HL-60/S4 (cell line): ENCODE results near the gene SMTNL2.
"Not testable (repeated sequence)": the region's sequence is repeated elsewhere in the genome, so short reads cannot be mapped to it uniquely, and the experiment has no call there.

Source experiments
- in situ Hi-C: fragments of 300-500 bp; cut with MboI; formaldehyde crosslinking; loops from 2 replicates; pipeline ENCODE4 v1.14.3; 2022; ENCODE audit warnings: low sequenced_read_pairs

SMTNL2 gene

DNA sequence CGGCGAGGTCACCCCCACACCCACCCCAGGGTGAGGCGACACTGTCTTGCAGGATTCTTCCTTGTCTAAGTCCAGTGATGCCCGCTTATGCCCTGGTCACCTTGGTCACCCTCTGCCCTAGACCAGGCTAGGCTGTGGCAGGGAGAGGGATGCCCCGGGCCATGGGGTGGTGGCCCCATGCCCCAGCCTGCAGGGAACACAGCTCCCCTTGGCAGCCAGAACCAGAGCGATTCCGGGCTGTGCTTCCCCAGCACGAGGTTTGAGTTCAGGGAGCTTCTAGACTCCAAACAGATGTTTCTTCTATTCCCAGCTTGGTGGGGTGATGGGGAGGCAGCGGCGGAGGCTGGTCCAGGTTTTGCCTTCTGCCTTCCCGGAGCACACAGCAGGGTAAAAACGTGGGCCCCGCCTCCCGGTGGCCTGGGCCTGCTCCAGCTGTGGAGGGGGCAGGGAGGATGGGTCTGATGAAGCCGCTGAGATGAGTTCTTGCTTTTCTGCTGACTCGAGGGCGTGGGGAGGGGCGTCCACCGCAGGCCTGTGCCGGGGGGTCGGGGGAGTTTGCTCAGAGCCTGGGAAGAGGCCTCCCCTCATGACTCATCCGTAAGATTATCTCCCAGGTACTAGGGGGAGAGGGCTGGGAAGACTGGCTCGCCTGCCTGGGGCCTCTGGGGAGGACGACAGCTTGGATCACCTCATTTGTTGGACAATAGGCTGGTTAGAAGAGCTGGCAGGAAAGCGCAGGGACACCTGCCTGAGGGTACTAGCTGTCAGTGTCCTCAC is 15.4 kb downstream of the SMTNL2 start:
- in situ Hi-C loops = no loop called here

DNA sequence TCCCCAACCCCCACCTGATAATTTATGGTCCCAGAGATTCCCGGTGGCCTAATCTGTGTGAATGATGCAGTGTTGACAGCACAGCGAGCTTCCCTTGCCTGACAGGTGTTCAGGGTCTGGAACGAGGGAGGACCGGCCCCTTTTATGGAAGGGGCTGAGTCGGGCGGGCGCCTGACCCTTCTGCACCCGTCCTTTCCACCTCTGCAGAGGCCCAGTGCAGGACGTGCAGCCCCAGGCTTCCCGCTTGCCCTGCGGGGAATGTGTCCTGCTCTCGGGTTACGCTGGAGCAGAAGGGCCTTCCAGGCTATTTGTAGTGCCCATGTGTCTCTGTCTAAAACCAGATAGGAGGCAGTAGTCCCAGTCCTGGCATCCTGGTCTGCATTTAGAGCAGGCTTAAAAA is 16.2 kb downstream of the SMTNL2 start:
- in situ Hi-C loops = no loop called here

DNA sequence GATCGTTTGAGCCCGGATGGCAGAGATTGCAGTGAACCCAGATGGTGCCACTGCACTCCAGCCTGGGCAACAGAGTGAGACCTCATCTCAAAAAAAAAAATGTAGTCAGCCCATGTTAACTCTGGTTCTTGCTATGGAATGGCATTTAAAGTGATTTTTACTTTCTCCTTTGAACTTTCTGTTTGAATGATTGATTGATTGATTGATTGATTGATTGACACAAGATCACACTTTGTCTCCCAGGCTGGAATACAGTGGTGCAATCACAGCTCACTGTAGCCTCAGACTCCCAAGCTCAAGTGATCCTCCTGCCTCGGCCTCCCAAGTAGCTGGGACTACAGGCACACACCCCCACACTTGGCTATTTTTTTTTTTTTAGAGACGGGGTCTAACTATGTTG is 17.0 kb downstream of the SMTNL2 start:
- in situ Hi-C loops = no loop called here

DNA sequence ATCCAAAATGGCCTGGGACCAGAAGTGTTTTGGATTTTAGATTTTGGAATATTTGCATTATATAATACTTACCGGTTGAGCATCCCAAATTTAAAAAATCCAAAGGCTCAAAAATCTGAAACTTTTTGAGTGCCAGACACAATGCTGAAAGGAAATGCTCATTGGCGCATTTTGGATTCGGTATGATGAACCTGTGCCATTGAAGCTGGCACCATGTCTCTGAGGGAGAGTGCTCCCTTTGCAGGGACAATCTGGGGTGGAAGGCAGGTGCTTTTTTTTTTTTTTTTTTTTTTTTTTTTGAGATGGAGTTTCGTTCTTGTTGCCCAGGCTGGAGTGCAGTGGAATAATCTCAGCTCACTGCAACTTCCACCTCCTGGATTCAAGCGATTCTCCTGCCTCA is 17.7 kb downstream of the SMTNL2 start:
- in situ Hi-C loops = no loop called here

DNA sequence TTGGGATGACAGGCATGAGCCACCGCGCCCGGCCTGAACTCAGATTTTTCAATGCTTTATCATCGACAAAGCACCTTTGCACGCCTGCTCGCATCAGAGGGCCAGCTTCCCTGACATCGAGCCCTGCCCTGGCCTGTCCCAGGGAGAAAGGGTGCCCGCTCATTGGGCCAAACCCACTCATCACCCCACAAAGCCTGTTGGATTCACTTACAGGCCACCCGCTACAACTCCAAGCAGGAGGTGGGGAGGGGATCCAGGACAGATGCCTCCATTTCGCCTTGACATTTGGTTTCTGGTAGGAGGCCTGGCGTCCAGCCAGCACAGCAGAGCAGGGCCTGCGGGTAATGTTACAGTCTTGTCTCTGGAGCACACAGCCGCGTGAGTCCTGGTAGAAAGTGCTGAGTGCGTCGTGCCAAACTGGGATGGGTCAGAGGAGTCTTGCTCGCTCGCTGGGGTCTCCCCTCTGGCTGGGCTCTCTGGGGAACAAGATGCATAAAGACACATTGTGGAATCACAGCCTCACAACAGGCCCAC is 19.8 kb downstream of the SMTNL2 start:
- in situ Hi-C loops = no loop called here

DNA sequence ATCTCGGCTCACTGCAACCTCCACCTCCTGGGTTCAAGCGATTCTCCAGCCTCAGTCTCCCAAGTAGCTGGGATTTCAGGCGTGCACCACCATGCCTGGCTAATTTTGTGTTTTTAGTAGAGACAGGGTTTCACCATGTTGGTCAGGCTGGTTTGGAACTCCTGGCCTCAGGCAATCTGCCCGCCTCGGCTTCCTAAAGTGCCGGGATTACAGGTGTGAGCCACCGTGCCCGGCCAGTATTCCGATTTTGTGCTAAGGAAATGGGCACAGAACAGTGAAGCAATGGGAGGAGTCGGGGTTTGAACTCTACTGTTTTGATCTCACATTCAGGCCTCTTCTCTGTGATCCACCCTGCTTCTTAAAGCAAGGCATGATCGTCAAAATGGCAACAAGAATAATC is 20.4 kb downstream of the SMTNL2 start:
- in situ Hi-C loops = not testable (repeated sequence)

DNA sequence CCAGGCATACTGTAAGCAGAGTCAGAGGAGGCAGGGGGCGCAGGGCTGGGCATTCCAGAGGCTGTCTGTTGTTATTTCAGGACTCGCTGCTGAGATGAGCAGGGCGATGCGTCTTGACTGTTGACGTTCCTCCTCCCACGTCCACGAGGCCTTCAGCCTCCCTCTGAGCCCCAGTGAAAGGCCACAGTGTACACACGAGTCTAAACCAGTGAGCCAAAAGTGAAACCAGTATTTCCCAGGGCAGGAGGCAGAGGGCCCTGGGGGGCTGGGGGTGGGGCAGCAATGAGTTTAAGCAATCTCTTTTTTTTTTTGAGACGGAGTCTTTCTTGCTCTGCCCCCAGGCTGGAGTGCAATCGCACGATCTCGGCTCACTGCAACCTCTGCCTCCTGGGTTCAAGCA is 21.5 kb downstream of the SMTNL2 start:
- in situ Hi-C loops = no loop called here

DNA sequence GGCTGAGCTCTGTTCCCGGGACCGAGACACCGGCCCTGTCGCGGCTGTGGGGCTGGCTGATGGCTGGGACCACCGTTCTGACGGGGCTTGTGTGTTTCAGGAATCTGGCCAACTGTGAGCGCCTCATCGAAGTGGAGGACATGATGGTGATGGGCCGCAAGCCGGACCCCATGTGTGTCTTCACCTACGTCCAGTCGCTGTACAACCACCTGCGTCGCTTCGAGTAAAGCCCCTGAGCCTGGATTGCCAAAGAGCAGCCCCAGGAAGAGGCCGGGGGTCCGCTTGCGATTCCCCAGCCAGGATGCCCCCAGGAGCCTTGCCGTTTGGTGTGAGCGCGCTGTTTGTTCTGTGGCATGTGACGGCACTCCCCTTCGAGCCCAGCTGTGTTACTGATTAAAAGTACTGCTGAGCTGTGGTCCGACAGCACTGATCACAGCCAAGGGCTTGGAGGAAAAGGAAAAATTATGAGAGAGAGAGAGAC is 23.0 kb downstream of the SMTNL2 start:
- in situ Hi-C loops = no loop called here

DNA sequence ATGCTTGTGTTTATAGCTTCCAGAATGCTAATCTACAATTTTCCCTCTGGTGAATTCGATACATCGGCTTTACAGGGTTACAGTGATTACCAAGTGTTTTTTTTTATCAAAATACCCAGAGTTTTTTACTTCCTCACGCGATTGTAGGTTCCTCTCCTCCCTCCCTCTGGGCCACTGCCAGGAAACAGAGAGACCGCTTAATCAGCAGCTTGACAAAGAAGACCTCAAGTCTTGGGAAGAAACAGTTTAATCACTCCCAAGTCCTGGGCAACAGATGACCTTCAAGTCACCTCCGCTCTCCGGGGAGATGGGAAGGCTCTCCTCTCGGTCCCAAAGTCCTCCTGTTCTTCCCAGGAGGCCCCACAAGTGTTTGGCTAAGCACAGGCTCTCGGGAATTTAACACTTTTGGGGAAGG is 23.5 kb downstream of the SMTNL2 start:
- in situ Hi-C loops = no loop called here

DNA sequence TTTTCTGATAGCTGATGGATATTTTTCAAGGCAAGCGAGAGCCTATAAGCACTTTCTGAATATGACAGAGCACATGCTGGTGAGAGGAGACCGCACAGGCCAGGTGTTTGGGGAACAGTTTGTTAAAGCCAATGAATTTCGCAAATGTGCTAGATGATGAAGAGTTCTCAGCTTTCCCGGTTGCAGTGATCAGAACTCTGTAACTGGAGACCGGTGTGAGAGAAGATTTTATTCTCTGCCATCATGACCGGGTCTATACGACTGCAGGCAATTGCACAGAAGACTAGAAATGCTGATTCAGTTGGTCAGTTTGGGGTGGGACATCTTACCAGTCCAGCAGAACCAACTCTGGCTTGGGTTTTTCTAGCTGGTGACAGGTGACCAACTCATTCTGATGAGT is 25.4 kb downstream of the SMTNL2 start:
- in situ Hi-C loops = no loop called here

DNA sequence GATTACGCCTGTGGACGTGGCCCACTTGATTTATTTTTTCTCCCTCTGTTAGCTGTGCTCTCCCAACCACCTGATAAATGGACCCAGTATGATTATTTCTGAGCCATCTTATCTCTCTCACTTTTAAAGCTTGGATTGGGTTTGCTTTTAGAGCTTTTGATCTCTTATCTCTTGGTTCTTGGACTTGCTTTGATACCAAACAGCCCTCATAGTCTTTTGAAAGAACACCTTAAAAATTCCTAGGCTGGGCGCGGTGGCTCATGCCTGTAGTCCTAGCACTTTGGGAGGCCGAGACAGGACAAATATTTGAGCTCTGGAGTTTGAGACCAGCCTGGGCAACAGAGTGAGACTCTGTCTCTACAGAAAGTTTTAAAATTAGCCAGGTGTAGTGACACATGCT is 25.8 kb downstream of the SMTNL2 start:
- in situ Hi-C loops = no loop called here

DNA sequence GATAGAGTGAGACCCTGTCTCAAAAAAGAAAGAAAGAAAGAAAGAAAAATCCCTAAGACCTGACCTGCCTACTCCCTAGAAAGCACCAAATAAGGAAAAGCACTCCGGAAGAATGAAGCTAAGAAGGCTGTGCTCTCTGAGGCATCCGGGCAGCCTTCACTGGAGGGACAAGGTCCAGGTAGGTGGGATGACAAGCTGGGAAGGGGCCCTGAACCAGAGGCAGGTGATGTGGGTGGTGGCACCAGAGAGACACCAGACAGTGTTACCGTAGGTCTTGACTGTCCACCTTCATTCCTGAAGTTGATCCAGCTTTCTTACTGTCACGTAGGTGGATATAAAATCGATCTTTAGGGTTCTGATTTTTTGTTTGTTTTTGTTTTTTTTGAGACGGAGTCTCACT is 26.3 kb downstream of the SMTNL2 start:
- in situ Hi-C loops = no loop called here

DNA sequence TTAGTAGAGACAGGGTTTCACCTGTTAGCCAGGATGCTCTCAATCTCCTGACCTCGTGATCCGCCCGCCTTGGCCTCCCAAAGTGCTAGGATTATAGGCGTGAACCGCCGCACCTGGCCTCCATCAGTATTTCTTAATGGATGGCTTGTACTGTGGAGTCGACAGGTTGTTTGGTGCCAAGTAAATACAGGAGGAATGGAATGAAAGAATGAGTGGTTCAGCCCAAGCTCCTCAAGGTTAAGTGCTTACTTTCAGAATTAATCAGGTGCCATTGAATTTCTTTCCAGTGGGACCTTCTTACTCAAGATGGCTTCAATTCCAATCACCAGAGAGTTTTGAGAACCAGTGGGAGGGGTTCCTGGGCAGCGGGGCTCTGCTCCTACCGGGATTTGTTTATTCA is 32.1 kb downstream of the SMTNL2 start:
- in situ Hi-C loops = no loop called here

DNA sequence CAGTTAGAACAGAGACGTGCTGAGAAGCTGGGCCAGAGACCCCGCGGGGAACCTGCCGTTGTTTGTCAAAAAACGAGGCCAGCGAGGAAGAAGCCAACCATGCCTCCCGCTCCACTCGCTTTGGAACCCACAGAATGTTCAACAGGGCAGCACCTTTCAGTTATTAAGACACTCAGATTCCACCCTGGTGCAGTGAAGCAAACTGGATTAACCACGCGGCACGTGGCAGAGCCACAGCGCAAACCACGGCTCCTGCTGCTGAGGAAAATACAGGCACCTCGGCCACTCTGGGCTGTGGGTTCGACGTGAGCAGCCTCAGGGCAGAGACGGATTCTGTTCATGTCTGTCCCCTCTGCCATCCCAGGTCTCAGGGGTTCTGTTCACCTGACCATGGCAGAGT is 32.8 kb downstream of the SMTNL2 start:
- in situ Hi-C loops = no loop called here

DNA sequence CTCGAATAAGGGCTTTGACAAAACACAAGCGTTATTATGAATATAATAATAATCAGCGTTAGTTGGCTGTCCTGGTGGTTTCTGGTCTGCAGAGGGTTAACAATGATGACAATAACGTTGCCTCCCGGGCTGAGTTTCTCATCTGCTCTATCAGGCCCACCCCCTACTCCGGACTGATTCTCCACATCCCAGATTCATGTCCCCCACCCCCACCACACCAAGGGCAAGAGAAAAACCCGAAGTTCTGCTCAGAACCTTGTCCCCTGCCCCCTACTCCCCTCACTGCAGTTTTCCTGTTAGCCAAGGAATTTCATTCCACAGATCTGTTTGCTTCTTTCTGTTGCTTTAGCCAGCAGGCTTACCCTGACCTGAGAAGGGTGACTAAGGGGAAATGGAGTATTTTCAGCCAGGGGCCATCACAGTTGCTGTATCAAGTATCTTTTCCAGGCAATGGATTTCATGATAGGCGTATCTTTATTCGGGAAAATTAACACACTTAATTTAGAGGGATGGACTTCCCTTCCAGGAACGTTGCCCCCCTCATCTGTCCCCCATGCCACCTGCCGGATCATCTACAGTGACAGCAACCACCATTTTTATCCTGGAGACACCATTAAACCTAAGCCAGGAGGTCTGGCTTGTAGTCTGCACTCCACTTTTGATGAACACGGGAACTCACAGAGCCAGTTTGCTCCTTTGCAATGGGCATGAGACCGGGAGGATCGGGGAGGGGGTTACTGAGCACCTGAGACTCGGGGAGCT is 33.4 kb downstream of the SMTNL2 start:
- in situ Hi-C loops = no loop called here

DNA sequence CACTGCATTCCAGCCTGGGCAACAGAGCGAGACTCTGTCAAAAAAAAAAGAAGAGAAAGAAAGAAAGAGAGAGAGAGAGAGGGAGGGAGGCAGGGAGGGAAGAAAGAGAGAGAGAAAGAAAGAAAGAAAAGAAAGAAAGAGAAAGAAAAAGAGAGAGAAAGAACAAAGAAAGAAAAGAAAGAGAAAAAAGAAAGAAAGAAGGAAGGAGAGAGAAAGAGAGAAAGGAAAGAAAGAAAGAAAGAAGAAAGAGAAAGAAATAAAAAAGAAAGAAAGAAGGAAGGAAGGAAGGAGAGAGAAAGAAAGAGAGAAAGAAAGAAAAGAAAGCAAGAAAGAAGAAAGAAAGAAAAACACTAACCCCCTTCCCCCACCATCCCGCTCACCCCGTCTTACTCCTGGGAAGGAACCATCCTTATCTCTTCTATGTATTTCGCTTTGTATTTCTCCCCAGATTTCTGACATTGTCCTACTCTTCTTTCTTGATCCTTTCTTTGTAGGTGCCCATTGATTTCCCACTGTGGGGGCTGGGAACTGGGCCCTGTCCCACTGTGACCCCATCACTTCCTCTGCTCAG is 36.3 kb downstream of the SMTNL2 start:
- in situ Hi-C loops = no loop called here

DNA sequence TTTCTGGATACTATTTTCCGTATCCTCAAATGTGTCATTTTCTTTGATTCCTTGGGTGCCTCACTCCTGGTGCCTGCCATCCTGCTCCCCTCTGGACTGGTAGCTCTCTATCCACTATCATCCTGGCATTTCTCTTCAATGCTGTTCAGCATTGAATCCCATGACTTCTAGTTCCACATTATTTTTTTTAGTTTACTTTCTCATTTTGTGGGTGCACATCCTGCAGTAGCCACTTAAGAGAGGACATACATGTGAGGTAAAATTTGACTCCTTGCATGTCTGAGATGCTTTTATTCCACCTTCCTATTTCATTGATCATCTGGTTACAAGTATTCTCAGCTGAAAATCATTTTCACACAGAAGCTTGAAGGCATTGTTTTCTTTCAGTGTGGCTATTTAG is 38.0 kb downstream of the SMTNL2 start:
- in situ Hi-C loops = no loop called here

DNA sequence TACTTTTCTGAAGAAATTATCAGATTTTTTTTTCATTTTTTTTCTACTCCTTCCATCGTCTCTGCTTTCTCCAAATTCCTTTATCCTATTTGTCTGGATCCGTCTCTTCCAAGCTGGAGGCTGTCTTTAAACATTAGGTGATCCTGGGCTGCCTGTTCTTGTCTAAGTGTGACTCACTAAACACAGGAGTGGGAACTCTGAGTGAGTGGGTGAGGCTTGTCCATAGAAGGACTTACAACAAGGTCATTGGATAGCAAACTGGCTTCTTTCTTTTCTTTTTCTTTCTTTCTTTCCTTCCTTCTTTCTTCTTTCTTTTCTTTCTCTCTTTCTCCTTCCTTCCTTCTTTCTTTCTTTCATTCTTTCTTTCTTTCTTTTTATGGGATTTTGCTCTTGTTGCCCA is 38.9 kb downstream of the SMTNL2 start:
- in situ Hi-C loops = no loop called here

DNA sequence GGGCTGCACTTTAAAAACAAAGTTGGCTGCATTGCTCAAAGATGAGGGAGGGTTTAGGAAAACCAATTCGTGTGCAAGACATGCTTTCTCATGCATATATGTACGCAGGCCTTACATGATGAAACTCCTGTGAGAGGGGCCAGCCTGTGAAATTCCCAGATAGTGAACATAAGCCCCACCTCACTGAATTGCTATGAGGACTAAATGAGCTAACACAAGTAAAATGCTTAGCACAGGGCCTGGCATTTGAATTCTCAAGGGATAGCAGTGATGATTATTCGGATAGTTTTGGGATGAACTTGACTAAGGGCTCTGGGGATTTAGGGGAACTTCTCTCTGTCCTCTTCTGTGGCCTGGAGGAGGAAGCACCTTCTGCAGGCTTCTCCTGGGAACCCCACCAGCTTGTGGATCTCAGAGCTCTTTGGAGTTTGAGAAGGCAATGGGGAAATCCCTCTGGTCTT is 40.2 kb downstream of the SMTNL2 start:
- in situ Hi-C loops = not testable (repeated sequence)

DNA sequence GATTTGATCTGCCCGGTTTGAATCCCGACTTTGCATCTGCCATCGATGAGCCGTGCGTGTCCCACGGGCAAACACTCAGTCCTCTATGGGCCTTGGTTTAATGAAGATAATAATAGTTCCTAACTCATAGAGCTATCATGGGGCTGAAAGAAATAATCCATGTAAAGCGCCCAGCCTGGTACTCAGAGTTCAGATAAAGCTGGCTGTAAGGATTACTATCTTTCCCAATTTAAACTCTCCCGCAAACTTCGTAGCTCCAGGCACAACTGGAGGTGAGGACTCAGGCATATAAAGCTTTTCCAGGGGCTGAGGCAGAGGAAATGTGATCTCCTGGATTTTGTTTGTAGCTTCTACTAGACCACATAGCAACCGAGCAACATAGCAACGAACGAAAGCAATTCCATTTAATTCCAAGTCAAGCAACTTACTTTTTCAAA is 40.9 kb downstream of the SMTNL2 start:
- in situ Hi-C loops = no loop called here

DNA sequence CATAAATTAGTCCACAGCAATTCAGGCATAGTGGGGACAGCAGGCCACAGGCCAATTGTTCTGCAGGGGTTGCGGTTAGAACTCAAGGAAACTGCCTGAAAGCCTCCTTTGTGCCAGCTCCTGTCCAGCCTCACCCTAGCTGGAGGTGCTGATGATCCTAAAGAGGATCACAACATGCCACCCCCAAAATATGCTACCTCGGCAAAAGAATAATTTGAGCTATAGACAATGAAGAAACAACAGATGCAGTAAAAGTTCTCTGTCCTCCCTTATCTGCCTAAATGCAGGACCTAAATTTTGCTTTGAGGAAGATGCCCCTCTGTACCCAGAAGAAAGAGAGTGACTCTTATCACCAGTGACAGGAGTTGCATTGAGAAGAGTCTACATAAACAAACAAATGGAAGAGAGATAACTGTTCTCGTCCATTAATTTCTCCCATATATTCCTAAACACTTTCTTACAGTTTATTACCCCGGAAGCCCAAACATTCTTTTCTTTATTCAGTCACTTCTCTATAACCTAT is 42.5 kb downstream of the SMTNL2 start:
- in situ Hi-C loops = no loop called here
